ENCODE measurements around the gene PSMA5. TPM values are rescaled to one million over a fixed set of nuclear protein-coding genes. Genes with fewer than 3 reads are reported as not detected.
A peak's percentile ranks its signal among the peaks of the same experiment; 100 is the strongest.

Gene PSMA5
- polyA plus RNA-seq (2011; rRNA removed) (140 and 147 TPM in 2 replicates), polyA plus RNA-seq (2017; fragmentation: RNase III; extraction: RNeasy Plus Mini Kit Qiagen cat#74134 plus additional on column Dnase treatment) (92.7 to 99.6 TPM (median 93.7 TPM) in 3 replicates), polyA minus RNA-seq (2011; rRNA and poly(A)+ RNA removed) (39.2 and 44.6 TPM in 2 replicates)
- polyA plus RNA-seq (2012; cell fraction: cytosol; rRNA removed), result 103 and 116 TPM in 2 replicates
- 43.3 and 48.8 TPM in 2 replicates for polyA plus RNA-seq (2012; cell fraction: nucleus; rRNA removed)

GRCh38 chr1:109426281-109427170 is at the start of gene PSMA5:
Gene PSMA5 (minus strand): TSS chr1:109426448. CDS start chr1:109426330, 118 bp downstream.
- no peaks in the 10 kb centered on the region for H3K9me3 ChIP-seq
- TF ChIP-seq EHF (CRISPR knock-in tag; IDR thresholded peaks at IDR 0.05) (no peak), ESRRA (IDR thresholded peaks at IDR 0.05; ENCODE audit: borderline replicate concordance, low read length) (no peak), FOSL2 (IDR thresholded peaks at IDR 0.05) (no peak), FOSL2 (CRISPR knock-in tag; IDR thresholded peaks at IDR 0.05) (no peak), BCL3 (IDR thresholded peaks at IDR 0.05) (peak; percentile 65; the same call in 1 of the 3 replicates), PHF8 (IDR thresholded peaks at IDR 0.05; ENCODE audit: borderline replicate concordance, low read depth) (peak; percentile 67; the same call in 1 of the 2 replicates), MAFK (IDR thresholded peaks at IDR 0.05; ENCODE audit: partially characterized antibody) (no peak), JUN (IDR thresholded peaks at IDR 0.05) (peak; percentile 41 to 61; a peak in 2 of 5 replicates), HOXB5 (CRISPR knock-in tag; IDR thresholded peaks at IDR 0.05) (0 out of 2 replicates have a peak, but pooled peaks have one; percentile 50), TFCP2L1 (CRISPR knock-in tag; IDR thresholded peaks at IDR 0.05) (no peak), MAX (IDR thresholded peaks at IDR 0.05) (peak; percentile 68; the same call in 1 of the 2 replicates), POLR2A (IDR thresholded peaks at IDR 0.05; ENCODE audit: low read length) (peak; percentile 84), USF2 (IDR thresholded peaks at IDR 0.05) (peak; percentile 58; the same call in 1 of the 2 replicates), RFX5 (IDR thresholded peaks at IDR 0.05) (peak; percentile 65; the same call in 1 of the 2 replicates), POLR2AphosphoS2 (conservative IDR thresholded peaks at IDR 0.05; ENCODE audit: low read length) (no peak), HOXB13 (CRISPR knock-in tag; IDR thresholded peaks at IDR 0.05; ENCODE audit: low read depth) (peak; percentile 66; the same call in 1 of the 2 replicates), ATOH8 (CRISPR knock-in tag; IDR thresholded peaks at IDR 0.05; ENCODE audit: low read depth) (0 out of 2 replicates have a peak, but pooled peaks have one; percentile 68)
- TF ChIP-seq, protein P1, sequence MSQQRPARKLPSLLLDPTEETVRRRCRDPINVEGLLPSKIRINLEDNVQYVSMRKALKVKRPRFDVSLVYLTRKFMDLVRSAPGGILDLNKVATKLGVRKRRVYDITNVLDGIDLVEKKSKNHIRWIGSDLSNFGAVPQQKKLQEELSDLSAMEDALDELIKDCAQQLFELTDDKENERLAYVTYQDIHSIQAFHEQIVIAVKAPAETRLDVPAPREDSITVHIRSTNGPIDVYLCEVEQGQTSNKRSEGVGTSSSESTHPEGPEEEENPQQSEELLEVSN (IDR thresholded peaks at IDR 0.05; ENCODE audit: borderline replicate concordance, low read depth), result peak; percentile 87; the same call in 1 of the 2 replicates
- 2% methylated on average over 29 of the region's 50 CpGs for WGBS (ENCODE audit: missing lambda C conversion rate)
- H3K27ac ChIP-seq, result peak within 1 kb of the TSS; percentile 89 to 97
- ATAC-seq, result peak; percentile 99
- H3K4me3 ChIP-seq, result peak within 1 kb of the TSS; percentile 63
- H3K4me2 ChIP-seq, result peak within 1 kb of the TSS; percentile 85
- POLR2A ChIA-PET, result no interaction called here
- peaks cover 23% of the 10 kb centered on the region; the same call in 2 of the 3 replicates for H3K4me1 ChIP-seq
- CTCF ChIA-PET, result interaction anchor here (0.6 to 2.9 kb wide), 4 partner anchors 23 to 550 kb away, joined by 3 to 9 read pairs (median 4); no protein-coding TSS in a partner anchor
- FAIRE-seq, result no peak
- peak; percentile 81 to 99 for DNase-seq (ENCODE audit: low read depth in 1 of 2, low spot score in 1 of 2)

DNA sequence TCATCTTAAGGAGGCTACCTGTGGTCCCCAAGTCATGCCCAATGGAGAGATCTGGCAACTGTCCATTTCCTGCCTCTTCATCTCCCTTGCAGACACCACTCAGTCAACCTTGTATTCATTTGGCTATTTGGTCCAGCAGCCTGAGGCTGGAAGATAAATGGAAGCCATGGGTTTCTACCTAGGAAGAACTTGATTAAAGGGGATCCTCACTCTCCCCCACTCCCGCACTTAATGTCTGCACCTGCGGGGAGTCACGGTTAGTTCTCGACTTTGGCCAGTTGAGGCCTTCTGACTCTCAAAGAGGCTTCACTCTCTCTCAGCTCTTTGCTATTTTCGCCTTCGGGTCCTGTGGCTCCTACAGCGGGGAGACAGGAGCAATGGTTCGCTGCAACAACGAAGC is 49.0 kb upstream of the PSMA5 start:
- H3K4me1 ChIP-seq, result no peaks in the 10 kb centered on the region
- no peak for DNase-seq (ENCODE audit: low read depth in 1 of 2, low spot score in 1 of 2)
- H3K4me3 ChIP-seq, result no peak overlapping the region
- no peak for ATAC-seq
- H3K9me3 ChIP-seq, result no peaks in the 10 kb centered on the region
- POLR2A ChIA-PET, result no interaction called here
- no peak overlapping the region for H3K4me2 ChIP-seq
- whole genome bisulfite sequencing (ENCODE audit: missing lambda C conversion rate), result 44% methylated on average over 9 of the region's 9 CpGs
- H3K27ac ChIP-seq, result no peak overlapping the region
- FAIRE-seq, result no peak
- CTCF ChIA-PET, result interaction anchor here (0.7 to 1.1 kb wide), 2 partner anchors 9 to 22 kb away, joined by 3 read pairs; no protein-coding TSS in a partner anchor
- TF ChIP-seq MAFK (IDR thresholded peaks at IDR 0.05; ENCODE audit: partially characterized antibody) (no peak), JUN (IDR thresholded peaks at IDR 0.05) (no peak), MAX (IDR thresholded peaks at IDR 0.05) (no peak), CEBPB (IDR thresholded peaks at IDR 0.05) (no peak), EHMT2 (IDR thresholded peaks at IDR 0.05; ENCODE audit: low read depth) (no peak), KDM5A (IDR thresholded peaks at IDR 0.05) (no peak)
- TF ChIP-seq, protein P2, sequence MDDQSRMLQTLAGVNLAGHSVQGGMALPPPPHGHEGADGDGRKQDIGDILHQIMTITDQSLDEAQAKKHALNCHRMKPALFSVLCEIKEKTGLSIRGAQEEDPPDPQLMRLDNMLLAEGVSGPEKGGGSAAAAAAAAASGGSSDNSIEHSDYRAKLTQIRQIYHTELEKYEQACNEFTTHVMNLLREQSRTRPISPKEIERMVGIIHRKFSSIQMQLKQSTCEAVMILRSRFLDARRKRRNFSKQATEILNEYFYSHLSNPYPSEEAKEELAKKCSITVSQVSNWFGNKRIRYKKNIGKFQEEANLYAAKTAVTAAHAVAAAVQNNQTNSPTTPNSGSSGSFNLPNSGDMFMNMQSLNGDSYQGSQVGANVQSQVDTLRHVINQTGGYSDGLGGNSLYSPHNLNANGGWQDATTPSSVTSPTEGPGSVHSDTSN (IDR thresholded peaks at IDR 0.05), result no peak
- TF ChIP-seq, protein P3, sequence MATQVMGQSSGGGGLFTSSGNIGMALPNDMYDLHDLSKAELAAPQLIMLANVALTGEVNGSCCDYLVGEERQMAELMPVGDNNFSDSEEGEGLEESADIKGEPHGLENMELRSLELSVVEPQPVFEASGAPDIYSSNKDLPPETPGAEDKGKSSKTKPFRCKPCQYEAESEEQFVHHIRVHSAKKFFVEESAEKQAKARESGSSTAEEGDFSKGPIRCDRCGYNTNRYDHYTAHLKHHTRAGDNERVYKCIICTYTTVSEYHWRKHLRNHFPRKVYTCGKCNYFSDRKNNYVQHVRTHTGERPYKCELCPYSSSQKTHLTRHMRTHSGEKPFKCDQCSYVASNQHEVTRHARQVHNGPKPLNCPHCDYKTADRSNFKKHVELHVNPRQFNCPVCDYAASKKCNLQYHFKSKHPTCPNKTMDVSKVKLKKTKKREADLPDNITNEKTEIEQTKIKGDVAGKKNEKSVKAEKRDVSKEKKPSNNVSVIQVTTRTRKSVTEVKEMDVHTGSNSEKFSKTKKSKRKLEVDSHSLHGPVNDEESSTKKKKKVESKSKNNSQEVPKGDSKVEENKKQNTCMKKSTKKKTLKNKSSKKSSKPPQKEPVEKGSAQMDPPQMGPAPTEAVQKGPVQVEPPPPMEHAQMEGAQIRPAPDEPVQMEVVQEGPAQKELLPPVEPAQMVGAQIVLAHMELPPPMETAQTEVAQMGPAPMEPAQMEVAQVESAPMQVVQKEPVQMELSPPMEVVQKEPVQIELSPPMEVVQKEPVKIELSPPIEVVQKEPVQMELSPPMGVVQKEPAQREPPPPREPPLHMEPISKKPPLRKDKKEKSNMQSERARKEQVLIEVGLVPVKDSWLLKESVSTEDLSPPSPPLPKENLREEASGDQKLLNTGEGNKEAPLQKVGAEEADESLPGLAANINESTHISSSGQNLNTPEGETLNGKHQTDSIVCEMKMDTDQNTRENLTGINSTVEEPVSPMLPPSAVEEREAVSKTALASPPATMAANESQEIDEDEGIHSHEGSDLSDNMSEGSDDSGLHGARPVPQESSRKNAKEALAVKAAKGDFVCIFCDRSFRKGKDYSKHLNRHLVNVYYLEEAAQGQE (IDR thresholded peaks at IDR 0.05), result no peak
